Kidney (tissue), 14 donors: ENCODE measurements around the gene ACTRT3. TPM values are rescaled to one million over a fixed set of nuclear protein-coding genes. Genes with fewer than 3 reads are reported as not detected.

Source experiments
- DNase-seq, 5 donors: peaks; one replicate each; pipeline ENCODE4 v3.0.0-alpha.2; 2013 to 2020
- FAIRE-seq: peaks from 2 replicates; lab custom pipeline; 2012; peaks lifted over from hg19 to GRCh38; lab: Jason Lieb, UNC
- H3K27ac ChIP-seq, 2 donors: one replicate each; pipeline ENCODE4 v1.7.0; 2013; ENCODE audit warnings: low read depth in 2 of 2, low read length in 2 of 2, inconsistent platforms in 1 of 2
- H3K27me3 ChIP-seq: one replicate; pipeline ENCODE4 v1.7.1; 2013; ENCODE audit warnings: low read length, inconsistent platforms; ENCODE audit not compliant: control insufficient read depth, insufficient read depth
- H3K36me3 ChIP-seq, 3 donors: one replicate each; pipeline versions ENCODE4 v1.7.0 to v1.7.1; 2013; ENCODE audit warnings: low read length in 3 of 3, control low read depth in 1 of 3, inconsistent platforms in 1 of 3; ENCODE audit not compliant: insufficient read depth in 3 of 3, control insufficient read depth in 2 of 3
- H3K4me1 ChIP-seq, 3 donors: one replicate each; pipeline versions ENCODE4 v1.7.0 to v1.7.1; 2013; ENCODE audit warnings: low read length in 3 of 3, inconsistent platforms in 1 of 3, low read depth in 1 of 3; ENCODE audit not compliant: control insufficient read depth in 2 of 3, insufficient read depth in 2 of 3
- H3K4me3 ChIP-seq, 3 donors: one replicate each; pipeline versions ENCODE4 v1.7.0 to v1.8.1; 2013; ENCODE audit warnings: low read length in 3 of 3, control low read depth in 1 of 3, inconsistent platforms in 1 of 3
- H3K9ac ChIP-seq, 3 donors: one replicate each; pipeline versions ENCODE4 v1.7.0 to v1.7.1; 2013; ENCODE audit warnings: low read length in 3 of 3, control low read depth in 1 of 3, inconsistent platforms in 1 of 3
- H3K9me3 ChIP-seq, 3 donors: one replicate each; pipeline versions ENCODE4 v1.7.0 to v1.7.1; 2013; ENCODE audit warnings: low read length in 3 of 3, control low read depth in 1 of 3, inconsistent platforms in 1 of 3; ENCODE audit not compliant: control insufficient read depth in 2 of 3, insufficient read depth in 1 of 3
- intact Hi-C: fragments of 100-400 bp; cut with DNase I; formaldehyde crosslinking; loops from one replicate; pipeline ENCODE4 v1.11.1; 2022
- polyA plus RNA-seq: library from polyadenylated mRNA; stranded (reverse); fragments of 350-450 nt; fragmentation: Illumina TruSeq; extraction: RNeasy Lipid Tissue Mini Kit (QIAGEN cat#74804); gene quantifications from one replicate; pipeline ENCODE4 v1.2.3, GENCODE V29; 2014; ENCODE audit warnings: low read depth, low replicate concordance; ENCODE audit not compliant: insufficient read depth
- total RNA-seq: library from RNA; stranded (reverse); fragmentation: NEBNext Ultra II Directional; extraction: Animal tissue kit (Norgen Biotek cat#: 25700); gene quantifications from one replicate; pipeline ENCODE4 v1.2.1, GENCODE V29; 2021
- TF ChIP-seq, protein P1 (sequence below): IDR thresholded peaks from 3 replicates; pipeline ENCODE4 v1.5.1; 2012; ENCODE audit warnings: mild to moderate bottlenecking, moderate library complexity, borderline replicate concordance; ENCODE audit not compliant: insufficient read depth; ENCODE audit errors: extremely low read depth
- donor health status: control.
- donor health status: control.
- donor health status: control.
- donor health status: control.
- donor health status: control.
- donor health status: DM: yes; HTN: yes; CAD: no.
- donor health status: Normal renal cell carcinoma (clear cell type).

ACTRT3 gene
- total and polyA plus RNA-seq, 2 donors from 2014 or later, result 2.9 to 4.5 TPM

- no peaks in the 10 kb centered on the region for H3K27me3 ChIP-seq
- no peak for DNase-seq
- H3K27ac ChIP-seq, result no peak overlapping the region
- TF ChIP-seq, protein P1, sequence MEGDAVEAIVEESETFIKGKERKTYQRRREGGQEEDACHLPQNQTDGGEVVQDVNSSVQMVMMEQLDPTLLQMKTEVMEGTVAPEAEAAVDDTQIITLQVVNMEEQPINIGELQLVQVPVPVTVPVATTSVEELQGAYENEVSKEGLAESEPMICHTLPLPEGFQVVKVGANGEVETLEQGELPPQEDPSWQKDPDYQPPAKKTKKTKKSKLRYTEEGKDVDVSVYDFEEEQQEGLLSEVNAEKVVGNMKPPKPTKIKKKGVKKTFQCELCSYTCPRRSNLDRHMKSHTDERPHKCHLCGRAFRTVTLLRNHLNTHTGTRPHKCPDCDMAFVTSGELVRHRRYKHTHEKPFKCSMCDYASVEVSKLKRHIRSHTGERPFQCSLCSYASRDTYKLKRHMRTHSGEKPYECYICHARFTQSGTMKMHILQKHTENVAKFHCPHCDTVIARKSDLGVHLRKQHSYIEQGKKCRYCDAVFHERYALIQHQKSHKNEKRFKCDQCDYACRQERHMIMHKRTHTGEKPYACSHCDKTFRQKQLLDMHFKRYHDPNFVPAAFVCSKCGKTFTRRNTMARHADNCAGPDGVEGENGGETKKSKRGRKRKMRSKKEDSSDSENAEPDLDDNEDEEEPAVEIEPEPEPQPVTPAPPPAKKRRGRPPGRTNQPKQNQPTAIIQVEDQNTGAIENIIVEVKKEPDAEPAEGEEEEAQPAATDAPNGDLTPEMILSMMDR, result no peak
- H3K4me3 ChIP-seq, result no peak overlapping the region
- FAIRE-seq, result no peak
- intact Hi-C loops, result no loop called here
- no peaks in the 10 kb centered on the region for H3K36me3 ChIP-seq
- no peaks in the 10 kb centered on the region for H3K4me1 ChIP-seq
- no peaks in the 10 kb centered on the region for H3K9me3 ChIP-seq
- H3K9ac ChIP-seq, result no peak overlapping the region
These were observed 17.5 kb downstream of the ACTRT3 start for GRCh38 chr3:169751875-169752274.

GRCh38 chr3:169750665-169751064 is 18.7 kb downstream of the ACTRT3 start:
- FAIRE-seq, result no peak
- TF ChIP-seq, protein P1, result no peak
- no peak overlapping the region for H3K27ac ChIP-seq
- H3K9me3 ChIP-seq, result no peaks in the 10 kb centered on the region
- intact Hi-C loops, result no loop called here
- no peak for DNase-seq
- H3K4me3 ChIP-seq, result no peak overlapping the region
- no peak overlapping the region for H3K9ac ChIP-seq
- H3K27me3 ChIP-seq, result no peaks in the 10 kb centered on the region
- H3K36me3 ChIP-seq, result no peaks in the 10 kb centered on the region
- H3K4me1 ChIP-seq, result no peaks in the 10 kb centered on the region

GRCh38 chr3:169748670-169749069 is 20.7 kb downstream of the ACTRT3 start:
- no peaks in the 10 kb centered on the region for H3K4me1 ChIP-seq
- H3K27me3 ChIP-seq, result no peaks in the 10 kb centered on the region
- TF ChIP-seq, protein P1, result no peak
- DNase-seq (no peak), FAIRE-seq (no peak)
- intact Hi-C loops, result no loop called here
- H3K9me3 ChIP-seq, result no peaks in the 10 kb centered on the region
- no peak overlapping the region for H3K4me3 ChIP-seq
- H3K9ac ChIP-seq, result no peak overlapping the region
- no peaks in the 10 kb centered on the region for H3K36me3 ChIP-seq
- no peak overlapping the region for H3K27ac ChIP-seq

- DNase-seq, result no peak
- no peak for FAIRE-seq
- H3K27me3 ChIP-seq, result no peaks in the 10 kb centered on the region
- intact Hi-C loops, result no loop called here
- no peak overlapping the region for H3K4me3 ChIP-seq
- H3K9ac ChIP-seq, result no peak overlapping the region
- no peaks in the 10 kb centered on the region for H3K9me3 ChIP-seq
- no peak overlapping the region for H3K27ac ChIP-seq
- no peaks in the 10 kb centered on the region for H3K36me3 ChIP-seq
- TF ChIP-seq, protein P1, result no peak
- peaks cover 0 to 3% (median 0%) of the 10 kb centered on the region in 3 donors for H3K4me1 ChIP-seq
These were observed 22.4 kb downstream of the ACTRT3 start for GRCh38 chr3:169746924-169747323.
